Measurements from ENCODE around the gene SMKR1.

GRCh38 chr7:129519464-129519863, 17.1 kb downstream of the SMKR1 start:
- no peak for TF ChIP-seq POLR2A (IDR thresholded peaks at IDR 0.05)
- TF ChIP-seq, protein P1, sequence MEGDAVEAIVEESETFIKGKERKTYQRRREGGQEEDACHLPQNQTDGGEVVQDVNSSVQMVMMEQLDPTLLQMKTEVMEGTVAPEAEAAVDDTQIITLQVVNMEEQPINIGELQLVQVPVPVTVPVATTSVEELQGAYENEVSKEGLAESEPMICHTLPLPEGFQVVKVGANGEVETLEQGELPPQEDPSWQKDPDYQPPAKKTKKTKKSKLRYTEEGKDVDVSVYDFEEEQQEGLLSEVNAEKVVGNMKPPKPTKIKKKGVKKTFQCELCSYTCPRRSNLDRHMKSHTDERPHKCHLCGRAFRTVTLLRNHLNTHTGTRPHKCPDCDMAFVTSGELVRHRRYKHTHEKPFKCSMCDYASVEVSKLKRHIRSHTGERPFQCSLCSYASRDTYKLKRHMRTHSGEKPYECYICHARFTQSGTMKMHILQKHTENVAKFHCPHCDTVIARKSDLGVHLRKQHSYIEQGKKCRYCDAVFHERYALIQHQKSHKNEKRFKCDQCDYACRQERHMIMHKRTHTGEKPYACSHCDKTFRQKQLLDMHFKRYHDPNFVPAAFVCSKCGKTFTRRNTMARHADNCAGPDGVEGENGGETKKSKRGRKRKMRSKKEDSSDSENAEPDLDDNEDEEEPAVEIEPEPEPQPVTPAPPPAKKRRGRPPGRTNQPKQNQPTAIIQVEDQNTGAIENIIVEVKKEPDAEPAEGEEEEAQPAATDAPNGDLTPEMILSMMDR (IDR thresholded peaks at IDR 0.05 in 8 of 11, conservative IDR thresholded peaks at IDR 0.05 in 3 of 11), result no peak

Measured in spleen (tissue), 7 donors.